Epithelial cell of esophagus (primary cell): Measurements from ENCODE around the gene MTAP.
A peak's percentile ranks its signal among the peaks of the same experiment; 100 is the strongest.

Experiments used
- DNase-seq: peaks from one replicate; pipeline ENCODE4 v3.0.0; 2010; ENCODE audit warnings: low read depth
- H3K4me3 ChIP-seq: 2 replicates; pipeline ENCODE4 v1.5.1; 2011; ENCODE audit warnings: mild to moderate bottlenecking, low read length, control low read depth
- CTCF ChIP-seq: IDR thresholded peaks from 2 replicates; pipeline ENCODE4 v1.5.1; 2011; ENCODE audit warnings: low read depth, mild to moderate bottlenecking, low read length, control low read depth, inconsistent platforms; ENCODE audit not compliant: insufficient read depth; ENCODE audit errors: missing control alignments

MTAP gene

DNA sequence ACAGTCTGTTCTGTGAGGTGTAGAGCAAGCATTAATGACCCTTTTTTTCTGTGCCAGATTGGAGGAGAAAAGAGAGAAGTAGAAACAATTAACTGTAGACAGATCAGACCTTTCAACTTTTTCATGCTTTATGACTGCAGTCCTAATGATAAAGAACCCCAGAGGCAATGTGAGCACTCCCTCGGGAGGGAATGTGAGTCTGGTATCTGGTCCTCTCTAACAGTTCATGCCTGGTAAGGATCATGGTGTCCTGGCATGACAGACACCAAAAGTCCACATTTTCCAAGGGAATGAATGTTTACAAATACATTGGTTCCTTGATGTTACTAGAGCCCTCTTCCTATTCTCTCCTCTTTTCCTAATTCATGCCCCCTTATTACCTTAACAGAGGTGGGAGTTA is 70.3 kb downstream of the MTAP start:
- no peak overlapping the region for H3K4me3 ChIP-seq
- no peak for DNase-seq
- TF ChIP-seq CTCF = no peak

- DNase-seq = peak; percentile 66
- no peak overlapping the region for H3K4me3 ChIP-seq
- TF ChIP-seq CTCF = no peak
Observed at GRCh38 chr9:21873540-21874221, 71.2 kb downstream of the MTAP start.

DNA sequence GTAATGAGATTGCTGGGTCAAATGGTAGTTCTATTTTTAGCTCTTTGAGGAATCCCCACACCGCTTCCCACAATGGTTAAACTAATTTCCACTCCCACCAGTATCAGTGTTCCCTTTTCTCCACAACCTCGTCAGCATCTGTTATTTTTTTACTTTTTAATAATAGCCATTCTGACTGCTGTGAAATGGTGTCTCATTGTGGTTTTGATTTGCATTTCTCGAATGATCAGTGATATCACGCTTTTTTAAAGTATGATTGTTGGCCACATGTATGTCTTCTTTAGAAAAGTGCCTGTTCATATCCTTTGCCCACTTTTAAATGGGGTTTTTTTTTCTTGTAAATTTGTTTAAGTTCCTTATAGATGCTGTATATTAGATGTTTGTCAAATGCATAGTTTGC is 73.5 kb downstream of the MTAP start:
- no peak for TF ChIP-seq CTCF
- H3K4me3 ChIP-seq = no peak overlapping the region
- DNase-seq = no peak

GRCh38 chr9:21883642-21884041 is 81.2 kb downstream of the MTAP start:
- no peak for TF ChIP-seq CTCF
- no peak for DNase-seq
- no peak overlapping the region for H3K4me3 ChIP-seq

- TF ChIP-seq CTCF = no peak
- no peak overlapping the region for H3K4me3 ChIP-seq
- no peak for DNase-seq
Observed at GRCh38 chr9:21889673-21890072, 87.2 kb downstream of the MTAP start.

DNA sequence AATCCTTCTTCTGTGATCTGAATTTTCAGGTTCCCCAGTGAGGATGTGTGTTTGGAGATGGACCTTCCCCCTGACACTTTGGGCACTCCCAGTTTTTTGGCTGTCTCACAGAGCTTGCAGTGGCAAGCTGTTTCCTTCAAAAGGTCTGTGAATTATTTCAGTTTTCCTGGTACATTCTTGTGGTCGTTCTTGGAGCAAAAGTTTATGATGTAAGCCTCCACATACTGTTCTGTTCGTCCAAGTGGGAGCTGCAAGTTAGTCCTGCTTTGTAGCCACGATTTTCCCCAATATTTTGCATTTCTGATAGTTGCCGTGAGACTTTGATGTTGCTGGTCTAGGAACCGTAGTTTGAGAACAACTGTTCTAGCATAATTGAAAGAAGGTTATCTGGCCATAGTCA is 88.3 kb downstream of the MTAP start:
- no peak overlapping the region for H3K4me3 ChIP-seq
- DNase-seq = no peak
- TF ChIP-seq CTCF = no peak

DNA sequence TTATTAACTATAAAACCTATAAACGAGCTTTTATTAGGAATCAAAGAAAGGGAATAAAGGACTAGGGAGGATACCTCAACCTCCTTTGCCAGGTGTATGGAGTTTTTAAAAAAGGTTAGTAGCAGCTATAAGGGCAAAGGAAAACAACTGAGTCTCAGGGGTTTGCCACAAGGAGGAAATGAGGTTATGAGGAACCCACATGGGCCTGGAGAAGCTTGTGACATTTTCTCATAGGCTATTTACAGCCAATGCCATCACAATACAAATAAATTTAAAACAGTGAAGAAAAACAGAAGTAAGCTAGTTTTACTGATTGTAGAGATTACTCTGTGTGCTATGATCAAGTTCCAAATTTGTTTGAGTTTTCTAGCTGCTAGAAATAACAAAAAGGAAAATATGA is 99.1 kb downstream of the MTAP start:
- no peak overlapping the region for H3K4me3 ChIP-seq
- DNase-seq = no peak

More for the DNA sequence above, 99.1 kb downstream of the MTAP start:
- TF ChIP-seq CTCF = no peak
